Non-pigmented ciliary epithelial cell (primary cell): ENCODE measurements around the gene IFITM2.
"Not testable (repeated sequence)": the region's sequence is repeated elsewhere in the genome, so short reads cannot be mapped to it uniquely, and the experiment has no call there.

ENCODE experiments used
- DNase-seq: peaks from one replicate; pipeline ENCODE4 v3.0.0-alpha.2; 2010; ENCODE audit warnings: low read depth

IFITM2 gene

DNA sequence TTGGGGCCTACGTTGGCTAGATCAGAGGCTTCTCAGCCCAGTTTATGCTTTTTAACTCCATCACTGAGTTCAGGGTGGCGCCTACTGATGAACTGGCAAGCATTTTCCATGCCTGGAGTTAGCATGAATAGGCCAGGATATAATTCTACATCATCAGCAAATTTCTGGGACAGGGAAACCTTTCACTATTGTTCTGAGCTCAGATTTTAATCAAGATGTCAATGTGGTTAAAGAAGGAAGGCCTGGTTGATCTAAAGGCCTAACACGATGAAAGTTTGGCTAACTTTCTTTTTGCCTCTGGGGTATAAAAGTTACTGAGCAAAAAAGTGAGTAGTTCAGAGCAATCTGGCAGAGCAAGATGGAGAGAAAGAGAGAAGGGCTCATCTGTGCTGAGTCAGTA lies 34.7 kb downstream of the IFITM2 start:
- no peak for DNase-seq

DNA sequence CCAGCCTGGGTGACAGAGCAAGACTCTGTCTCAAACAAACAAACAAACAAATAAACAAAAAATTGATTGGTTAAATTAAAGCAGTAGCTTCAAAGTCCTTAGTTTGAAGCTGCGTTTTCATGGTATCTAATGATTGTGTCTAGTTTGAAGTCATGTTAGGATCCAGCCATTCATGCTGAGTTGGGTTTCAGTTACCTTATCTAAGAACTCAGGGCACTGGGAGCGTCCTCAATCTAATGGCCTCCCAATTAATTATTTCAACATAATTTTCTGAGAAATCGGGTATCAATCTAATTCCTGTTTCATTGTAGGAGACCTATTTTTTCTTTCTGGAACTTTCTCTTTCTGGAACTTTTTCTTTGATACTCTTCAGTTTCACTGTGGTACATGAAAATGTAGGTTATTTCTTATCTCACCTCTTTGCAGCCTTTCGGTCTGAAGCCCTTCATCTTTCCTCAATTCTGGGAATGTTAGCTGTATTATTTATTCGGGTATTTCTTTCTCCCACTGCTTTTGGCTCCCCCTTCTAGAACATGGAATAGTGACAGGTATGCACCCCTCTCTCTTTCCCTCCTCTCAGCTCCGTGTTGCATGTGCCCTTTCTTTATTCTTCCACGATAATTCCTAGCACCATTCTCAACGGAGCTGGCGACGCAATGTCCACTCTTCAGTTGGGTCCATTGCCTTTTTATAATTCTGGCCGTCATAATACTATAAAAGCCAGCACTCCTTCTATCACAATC lies 37.4 kb downstream of the IFITM2 start:
- DNase-seq = no peak

- no peak for DNase-seq
These were observed 38.9 kb downstream of the IFITM2 start for GRCh38 chr11:346529-346928.

DNA sequence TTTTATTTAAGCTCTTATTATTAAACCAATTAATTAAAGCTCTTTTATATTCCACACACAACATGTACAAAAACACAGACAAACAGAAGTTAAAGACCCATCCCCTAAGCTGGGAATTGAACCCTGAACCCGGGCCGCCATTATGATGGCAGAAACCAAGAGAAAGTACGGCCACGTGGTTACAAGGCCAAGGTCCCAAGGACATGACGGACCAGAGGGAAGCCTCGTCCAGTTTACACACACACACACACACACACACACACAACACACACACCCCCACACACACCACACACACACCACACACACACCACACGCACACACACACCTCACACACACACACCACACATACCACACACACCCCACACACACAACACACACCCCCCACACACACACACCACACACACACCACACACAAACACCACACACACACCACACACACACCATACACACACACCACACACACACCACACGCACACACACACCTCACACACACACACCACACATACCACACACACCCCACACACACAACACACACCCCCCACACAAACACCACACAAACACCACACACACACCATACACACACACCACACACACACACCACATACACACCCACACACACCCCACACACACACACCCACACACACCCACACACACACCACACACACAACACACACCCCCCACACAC lies 41.8 kb downstream of the IFITM2 start:
- DNase-seq = not testable (repeated sequence)

DNA sequence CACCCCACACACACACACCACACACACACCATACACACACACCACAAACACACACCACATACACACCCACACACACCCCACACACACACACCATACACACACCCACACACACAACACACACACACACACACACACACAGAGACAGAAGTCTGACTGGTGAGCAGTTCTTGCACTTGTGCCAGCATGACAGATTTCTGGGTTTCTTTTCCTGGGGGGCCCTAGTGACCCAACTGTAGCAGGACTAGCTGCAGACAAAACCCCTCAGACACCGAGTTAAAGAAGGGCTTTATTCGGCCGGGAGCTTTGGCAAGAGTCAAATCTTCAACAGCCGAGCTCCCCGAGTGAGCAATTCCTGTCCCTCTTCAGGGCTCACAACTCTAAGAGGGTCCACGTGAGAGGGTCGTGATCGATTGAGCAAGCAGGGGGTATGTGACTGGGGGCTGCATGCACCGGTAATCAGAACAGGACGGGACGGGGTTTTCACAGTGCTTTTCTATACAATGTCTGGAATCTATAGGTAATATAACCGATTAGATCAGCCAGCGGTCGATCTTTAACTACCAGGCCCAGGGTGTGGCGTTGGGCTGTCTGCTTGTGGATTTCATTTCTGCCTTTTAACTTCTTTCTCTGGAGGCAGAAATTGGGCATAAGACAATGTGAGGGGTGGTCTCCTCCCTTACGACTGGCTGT lies 42.6 kb downstream of the IFITM2 start:
- not testable (repeated sequence) for DNase-seq

DNA sequence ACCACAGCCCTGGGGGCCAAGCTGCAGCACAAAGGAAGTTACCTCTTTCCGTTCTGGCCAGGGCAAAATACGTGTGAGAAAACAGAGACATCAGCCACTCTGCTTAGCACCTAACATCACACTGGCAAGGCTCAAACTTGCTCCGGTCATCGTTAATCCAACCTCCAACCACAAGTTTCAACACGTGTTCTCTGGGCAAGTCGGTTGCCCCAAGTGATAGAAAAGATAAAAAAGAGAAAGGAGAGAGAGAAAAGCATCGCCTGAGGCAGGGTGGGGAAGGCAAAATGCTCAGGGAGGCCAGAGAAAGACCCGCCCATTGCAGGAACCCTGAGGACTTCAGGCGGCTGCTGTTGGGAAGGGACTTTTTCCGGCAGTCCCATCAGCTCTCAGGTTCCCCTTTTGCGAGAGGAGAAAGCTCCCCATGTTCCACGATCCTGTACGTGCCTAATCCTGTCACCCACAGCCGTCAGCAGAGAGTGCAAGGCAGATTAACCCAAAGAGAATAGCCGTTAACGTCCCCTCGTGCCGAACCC lies 43.2 kb downstream of the IFITM2 start:
- no peak for DNase-seq

- no peak for DNase-seq
These were observed 43.8 kb downstream of the IFITM2 start for GRCh38 chr11:351411-351810.

GRCh38 chr11:352456-353031 lies 44.9 kb downstream of the IFITM2 start:
- DNase-seq = no peak

DNA sequence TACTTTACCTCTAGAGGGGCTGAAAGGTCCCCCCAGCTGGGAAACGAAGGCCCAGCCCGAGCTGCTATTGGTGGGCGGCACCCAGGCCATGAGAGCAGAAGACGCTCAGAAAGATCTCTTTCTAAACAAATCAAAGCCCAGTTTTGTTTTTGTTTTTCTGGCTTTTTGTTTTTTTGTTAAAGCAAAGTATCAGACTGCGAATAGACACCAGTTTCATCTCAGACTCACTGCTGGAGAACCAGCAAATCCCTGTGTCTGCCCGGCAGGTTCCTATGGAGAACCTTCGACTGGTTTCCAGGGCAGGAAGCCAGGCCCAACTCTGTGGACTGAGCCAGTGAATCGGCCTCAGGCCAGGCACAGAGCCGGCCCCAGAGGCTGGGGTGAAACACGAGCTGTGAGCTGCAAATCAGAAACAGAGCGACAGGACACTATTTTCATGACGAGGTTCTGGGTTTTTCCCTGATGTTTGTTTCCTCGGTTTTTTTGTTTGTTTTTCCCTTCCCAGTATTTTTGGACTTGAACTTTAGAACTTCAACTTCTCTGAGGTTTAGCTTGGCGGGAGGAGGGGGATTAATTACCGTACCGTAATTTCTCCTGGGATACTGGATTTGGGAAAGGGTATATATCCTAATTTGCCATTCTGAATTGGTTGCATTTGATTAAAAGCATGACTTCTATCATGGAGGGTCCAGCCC lies 45.7 kb downstream of the IFITM2 start:
- DNase-seq = no peak

GRCh38 chr11:355581-356458 lies 48.2 kb downstream of the IFITM2 start:
- peak; percentile 52 for DNase-seq

GRCh38 chr11:356610-357009 lies 49.0 kb downstream of the IFITM2 start:
- no peak for DNase-seq

GRCh38 chr11:357582-357981 lies 50.0 kb downstream of the IFITM2 start:
- no peak for DNase-seq

- DNase-seq = no peak
These were observed 50.6 kb downstream of the IFITM2 start for GRCh38 chr11:358129-358800.
